HG03469 (cell line): ENCODE data around the gene OR7G1.

Experiments
- ATAC-seq: cut with Tn5 transposase; IDR thresholded peaks from one replicate; pipeline ENCODE4 v1.9.1; 2021; ENCODE audit warnings: mild to moderate bottlenecking, moderate library complexity, moderate number of reproducible peaks; ENCODE audit not compliant: unreplicated experiment

OR7G1 gene

GRCh38 chr19:9115307-9115813, at the start of gene OR7G1:
TSS of gene OR7G1 (minus strand) at chr19:9115763. CDS start at chr19:9115763, 0 bp downstream.
- no peak for ATAC-seq

DNA sequence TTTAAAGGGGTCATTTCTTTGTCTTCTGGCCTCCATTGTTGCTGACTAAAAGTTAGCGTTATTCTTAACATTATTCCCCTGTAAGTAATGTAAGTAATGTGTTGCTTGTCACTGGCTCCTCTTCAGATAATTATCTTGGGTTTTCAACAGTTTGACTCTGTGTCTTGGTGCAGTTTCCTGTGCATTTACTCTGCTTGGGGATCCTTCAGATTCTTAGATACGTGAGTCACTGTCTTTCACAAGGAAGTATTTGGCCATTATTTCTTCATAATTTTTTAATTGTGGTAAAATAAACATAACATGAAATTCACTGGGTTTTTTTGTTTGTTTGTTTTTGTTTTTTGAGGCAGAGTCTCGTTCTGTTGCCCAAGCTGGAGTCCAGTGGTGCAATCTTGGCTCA, 49.7 kb upstream of the OR7G1 start:
- no peak for ATAC-seq

GRCh38 chr19:9161427-9161826, 45.9 kb upstream of the OR7G1 start:
- ATAC-seq: no peak

GRCh38 chr19:9159891-9160290, 44.3 kb upstream of the OR7G1 start:
- ATAC-seq: no peak

DNA sequence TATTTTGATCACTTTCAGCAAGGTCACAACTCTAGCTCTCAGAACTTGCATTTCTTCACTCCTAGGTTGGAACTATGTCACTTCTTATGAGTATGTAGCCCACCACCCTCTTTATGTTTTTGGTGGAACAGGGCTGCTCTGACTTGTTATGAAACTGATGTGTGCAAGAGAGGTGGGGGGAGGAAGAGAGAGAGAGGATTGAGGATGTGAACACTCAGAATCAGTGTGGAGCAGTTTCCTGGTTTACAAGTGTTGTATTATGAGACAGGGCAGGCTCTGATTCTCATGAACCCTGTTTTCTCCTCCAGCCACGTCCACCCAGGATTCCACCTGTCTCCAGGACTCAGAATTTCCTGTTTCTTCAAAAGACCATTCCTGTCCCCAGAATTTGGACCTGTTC, 40.7 kb upstream of the OR7G1 start:
- no peak for ATAC-seq

DNA sequence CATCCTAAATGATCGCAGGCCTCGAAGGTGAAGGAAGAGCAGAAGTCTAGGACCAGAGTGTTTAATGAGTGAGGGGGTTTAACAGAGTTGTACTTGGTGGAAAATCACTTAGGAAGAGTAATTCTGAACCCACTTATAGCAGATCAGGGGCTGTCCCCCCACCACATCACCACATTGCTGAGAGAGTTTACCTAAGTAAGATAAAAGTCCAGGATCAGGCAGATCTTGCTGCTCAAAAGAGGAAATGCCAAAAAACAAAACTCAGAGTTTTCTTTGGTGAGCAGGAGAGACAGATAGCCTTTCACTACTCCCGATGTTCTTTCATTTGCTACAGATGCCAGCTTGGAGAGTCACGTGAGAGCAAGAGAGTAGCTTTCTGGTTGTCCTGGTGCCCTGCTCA, 40.0 kb upstream of the OR7G1 start:
- no peak for ATAC-seq

GRCh38 chr19:9151367-9151766, 35.8 kb upstream of the OR7G1 start:
- no peak for ATAC-seq

- ATAC-seq: no peak
Observed at GRCh38 chr19:9150650-9151049, 35.1 kb upstream of the OR7G1 start.

GRCh38 chr19:9149997-9150396, 34.4 kb upstream of the OR7G1 start:
- ATAC-seq: no peak

DNA sequence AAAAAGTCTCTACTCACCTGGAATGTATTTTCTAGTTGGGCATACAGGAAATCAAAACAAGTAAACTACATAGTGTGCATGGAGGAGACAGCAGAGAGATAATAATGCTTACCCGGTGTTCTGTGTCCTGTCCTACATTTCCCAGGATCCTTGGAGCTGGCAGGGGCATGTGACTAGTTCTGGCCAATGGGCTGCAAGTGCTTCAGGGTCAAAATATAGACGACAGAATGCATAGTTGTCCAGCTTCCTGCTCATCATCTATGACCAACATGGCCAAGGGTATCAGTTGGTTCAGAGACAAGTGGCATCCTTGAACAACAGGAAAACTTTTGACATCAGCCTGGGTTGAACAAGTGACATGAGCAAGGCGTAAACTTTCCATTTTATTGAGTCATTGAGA, 33.1 kb upstream of the OR7G1 start:
- ATAC-seq: no peak

DNA sequence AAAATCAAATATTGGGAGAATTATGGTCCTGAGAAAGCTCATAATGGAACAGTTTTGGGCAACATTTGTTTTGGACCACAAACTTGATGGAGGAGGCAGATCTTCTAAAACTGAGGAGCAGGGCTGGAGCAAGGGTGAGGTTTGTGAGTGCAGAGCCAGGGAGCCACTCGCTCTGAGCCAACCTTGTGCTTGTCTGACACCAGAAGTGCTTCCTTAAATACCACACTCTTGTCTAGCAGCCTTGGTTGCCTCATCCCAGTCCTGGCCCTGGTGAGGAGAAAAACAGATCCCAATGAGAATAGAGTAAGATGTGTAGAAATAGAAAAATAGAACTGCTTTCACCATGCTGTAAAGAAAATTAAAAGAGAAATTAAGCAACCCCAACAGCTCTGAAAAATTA, 31.3 kb upstream of the OR7G1 start:
- ATAC-seq: no peak

GRCh38 chr19:9144920-9145319, 29.4 kb upstream of the OR7G1 start:
- no peak for ATAC-seq

DNA sequence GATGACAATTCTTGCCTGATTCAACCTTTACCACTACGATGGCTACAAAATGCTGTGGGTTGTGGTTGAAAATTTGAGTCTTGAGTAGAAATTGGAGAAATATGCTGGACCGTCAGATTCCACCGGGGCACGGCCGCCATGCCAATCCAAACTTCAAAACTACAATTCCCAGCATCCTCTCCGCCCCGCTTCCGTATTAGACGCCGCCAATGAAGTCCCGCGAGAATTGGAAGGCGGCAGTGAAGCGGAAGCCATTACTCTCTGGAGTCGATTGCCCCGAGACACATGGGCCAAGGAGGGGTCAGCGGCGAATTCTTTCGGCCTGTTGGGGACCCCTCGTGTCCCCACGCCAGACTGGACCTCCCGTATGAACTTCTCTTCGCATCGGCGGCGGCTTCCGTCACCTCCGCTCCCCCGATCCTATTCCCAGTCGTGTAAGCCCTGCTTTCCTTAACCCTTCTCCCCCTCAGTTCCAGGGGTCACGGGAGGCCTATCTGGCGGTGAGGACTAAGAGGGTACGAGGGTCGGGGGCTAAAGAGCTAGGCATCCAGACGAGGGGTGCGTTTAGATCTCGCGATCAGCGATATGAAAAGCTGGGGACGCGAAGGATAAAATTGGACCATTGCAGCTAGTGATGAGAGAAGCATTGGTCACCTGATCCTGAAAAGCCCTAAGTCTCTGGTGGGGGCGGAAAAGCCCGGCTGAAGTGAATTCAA, 24.8 kb upstream of the OR7G1 start, which contains the start of gene ZNF317:
Gene ZNF317 (plus strand): TSS at position 239 of the 716 bp plus-strand sequence. CDS start 15,620 bp downstream, outside the sequence.
- ATAC-seq: peak; percentile 66

DNA sequence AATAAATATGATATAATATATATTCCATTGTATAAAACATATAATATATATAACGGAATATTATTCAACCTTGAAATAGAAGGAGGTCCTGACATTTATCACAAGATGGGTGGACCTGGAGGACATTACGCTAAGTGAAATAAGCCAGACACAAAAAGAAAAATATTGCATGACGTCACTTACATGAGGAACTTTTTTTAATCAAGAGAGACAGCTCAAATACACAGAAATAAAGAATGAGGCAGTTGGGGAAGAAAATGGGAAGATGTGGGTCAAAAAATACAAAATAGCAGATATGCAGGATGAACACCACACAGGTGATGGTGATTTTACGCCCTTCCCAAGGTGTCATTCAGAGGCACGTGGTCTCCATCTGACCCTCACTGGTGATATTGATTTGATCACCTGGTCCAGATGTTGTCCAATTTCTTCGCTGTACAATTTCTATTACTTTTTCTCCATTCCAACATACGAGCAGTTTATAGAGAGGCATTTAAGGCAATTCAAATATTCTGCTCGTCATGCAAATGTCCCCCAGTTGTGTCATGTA, 24.1 kb upstream of the OR7G1 start:
- ATAC-seq: no peak

- ATAC-seq: no peak
Observed at GRCh38 chr19:9132422-9132821, 16.9 kb upstream of the OR7G1 start.

GRCh38 chr19:9130965-9131364, 15.4 kb upstream of the OR7G1 start:
- ATAC-seq: no peak

GRCh38 chr19:9128171-9128570, 12.6 kb upstream of the OR7G1 start:
- no peak for ATAC-seq

DNA sequence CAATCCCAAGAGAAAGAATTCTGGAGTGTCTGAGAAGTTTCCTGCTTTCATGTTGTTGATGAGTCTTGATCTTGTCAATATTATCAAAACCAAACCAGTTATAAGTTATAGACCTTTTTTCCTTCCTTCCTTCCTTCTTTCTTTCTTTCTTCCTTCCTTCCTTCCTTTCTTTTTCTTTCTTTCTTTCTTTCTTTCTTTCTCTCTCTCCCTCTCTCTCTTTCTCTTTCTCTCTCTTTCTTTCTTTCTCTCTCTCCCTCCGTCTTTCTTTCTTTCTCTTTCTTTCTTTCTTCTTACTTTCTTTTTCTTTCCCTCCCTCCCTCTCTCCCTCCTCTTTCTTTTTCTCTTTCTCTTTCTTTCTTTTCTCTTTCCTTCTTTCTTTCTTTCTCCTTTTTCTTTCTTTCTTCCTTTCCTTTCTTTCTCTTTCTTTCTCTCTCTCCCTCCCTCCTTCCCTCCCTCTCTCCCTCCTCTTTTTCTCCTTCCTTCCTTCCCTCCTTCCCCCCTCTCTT, 11.4 kb upstream of the OR7G1 start, which contains the start of gene OR7G3:
Gene OR7G3 (minus strand): TSS at position 51 of the 506 bp plus-strand sequence. CDS start 0 bp downstream, at position 51.
- no peak for ATAC-seq

- ATAC-seq: no peak
Observed at GRCh38 chr19:9116547-9116946, 984 bp upstream of the OR7G1 start.

- ATAC-seq: no peak
Observed at GRCh38 chr19:9109959-9110358, 5.6 kb downstream of the OR7G1 start.

DNA sequence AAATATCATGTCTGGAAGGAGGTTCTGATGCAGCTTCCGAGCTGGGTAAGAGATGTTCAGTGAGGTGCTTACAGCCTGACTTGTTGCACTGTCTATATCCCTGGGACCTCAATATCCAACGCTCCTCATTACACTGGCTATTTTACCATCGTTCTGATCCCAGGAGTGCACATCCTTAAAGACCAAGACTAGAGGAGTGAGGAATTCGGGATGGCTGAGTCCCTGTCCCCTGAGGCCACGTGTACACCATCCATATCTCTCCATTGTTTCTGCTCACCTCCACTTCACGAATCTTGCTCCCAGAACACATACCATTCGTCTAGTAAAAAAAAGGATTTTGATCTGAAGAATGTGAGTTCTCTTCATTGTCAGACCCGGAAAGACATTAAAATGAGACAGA, 8.2 kb downstream of the OR7G1 start, which contains the start of gene OR7G2:
Gene OR7G2 (minus strand): TSS at position 101 of the 400 bp plus-strand sequence. CDS start 4,232 bp downstream, outside the sequence.
- no peak for ATAC-seq

DNA sequence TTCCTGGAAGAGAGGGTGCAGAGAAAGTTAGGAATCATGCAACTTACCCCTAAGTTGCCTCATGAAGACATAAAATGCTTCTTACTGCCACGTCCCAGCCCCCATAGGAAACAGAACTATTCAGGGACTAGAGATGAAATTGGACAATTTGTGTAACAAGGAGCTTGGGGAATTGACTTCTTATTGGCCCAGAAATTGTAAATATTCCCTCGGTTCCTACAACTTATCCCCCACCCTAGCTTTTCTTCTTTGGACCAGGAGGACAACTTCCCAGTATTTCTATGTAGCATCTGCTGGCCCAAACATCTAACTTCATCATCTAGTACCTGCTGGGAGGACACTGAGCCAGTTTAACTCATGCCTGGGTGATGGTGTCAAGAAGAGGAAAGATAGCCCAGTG, 28.8 kb downstream of the OR7G1 start, which contains the start of gene OR1M1:
Gene OR1M1 (plus strand): TSS at position 301 of the 400 bp plus-strand sequence. CDS start 6,184 bp downstream, outside the sequence.
- no peak for ATAC-seq
